ENCODE data around the gene RARRES1. TPM values are rescaled to one million over a fixed set of nuclear protein-coding genes. Genes with fewer than 3 reads are reported as not detected.

The RARRES1 gene
- total RNA-seq, 1 donor from 2014 or later, result 742 TPM

Small RNA genes lying within 50 kb of the gene (small RNA-seq; reads per million reads assigned to genes)
- gene AC080013.6, result not detected

Other genes starting within 250 kb of the RARRES1 start
- 9.8 TPM for gene MLF1, start 161.3 kb downstream of the RARRES1 start, total RNA-seq
- 31.7 TPM for gene GFM1, start 87.9 kb downstream of the RARRES1 start, total RNA-seq
- gene LXN, start 59.8 kb downstream of the RARRES1 start, total RNA-seq, result 22.6 TPM
- gene MFSD1, start 69.6 kb upstream of the RARRES1 start, total RNA-seq, result 59.2 TPM